Panc1 (cell line): ENCODE data around the gene ANO6.

Source experiments
- POLR2AphosphoS5 ChIP-seq: IDR thresholded peaks from 2 replicates; pipeline ENCODE4 v1.6.1; 2012; ENCODE audit warnings: mild to moderate bottlenecking, low read depth, low read length, moderate library complexity
- SIN3A ChIP-seq: IDR thresholded peaks from 2 replicates; pipeline ENCODE4 v1.6.1; 2012; ENCODE audit warnings: low read depth, mild to moderate bottlenecking, low read length, moderate library complexity, borderline replicate concordance; ENCODE audit not compliant: insufficient read depth
- TCF7L2 ChIP-seq: IDR thresholded peaks from 2 replicates; pipeline ENCODE4 v1.6.1; 2011; ENCODE audit warnings: mild to moderate bottlenecking, low read depth, low read length, inconsistent platforms
- TF ChIP-seq, protein P1 (sequence below), 2 experiments: IDR thresholded peaks; 2 replicates each; pipeline ENCODE4 v1.6.1; 2011 to 2012; ENCODE audit warnings: low read depth in 2 of 2, control low read depth in 1 of 2, low read length in 1 of 2, mild to moderate bottlenecking in 1 of 2, moderate library complexity in 1 of 2; ENCODE audit not compliant: insufficient read depth in 1 of 2
- TF ChIP-seq, protein P2 (sequence below): fragments of 450-650 bp; IDR thresholded peaks from 2 replicates; pipeline ENCODE4 v1.5.1; 2017; ENCODE audit warnings: mild to moderate bottlenecking

GRCh38 chr12:45356822-45357538, 141.1 kb downstream of the ANO6 start:
- TF ChIP-seq, protein P1, sequence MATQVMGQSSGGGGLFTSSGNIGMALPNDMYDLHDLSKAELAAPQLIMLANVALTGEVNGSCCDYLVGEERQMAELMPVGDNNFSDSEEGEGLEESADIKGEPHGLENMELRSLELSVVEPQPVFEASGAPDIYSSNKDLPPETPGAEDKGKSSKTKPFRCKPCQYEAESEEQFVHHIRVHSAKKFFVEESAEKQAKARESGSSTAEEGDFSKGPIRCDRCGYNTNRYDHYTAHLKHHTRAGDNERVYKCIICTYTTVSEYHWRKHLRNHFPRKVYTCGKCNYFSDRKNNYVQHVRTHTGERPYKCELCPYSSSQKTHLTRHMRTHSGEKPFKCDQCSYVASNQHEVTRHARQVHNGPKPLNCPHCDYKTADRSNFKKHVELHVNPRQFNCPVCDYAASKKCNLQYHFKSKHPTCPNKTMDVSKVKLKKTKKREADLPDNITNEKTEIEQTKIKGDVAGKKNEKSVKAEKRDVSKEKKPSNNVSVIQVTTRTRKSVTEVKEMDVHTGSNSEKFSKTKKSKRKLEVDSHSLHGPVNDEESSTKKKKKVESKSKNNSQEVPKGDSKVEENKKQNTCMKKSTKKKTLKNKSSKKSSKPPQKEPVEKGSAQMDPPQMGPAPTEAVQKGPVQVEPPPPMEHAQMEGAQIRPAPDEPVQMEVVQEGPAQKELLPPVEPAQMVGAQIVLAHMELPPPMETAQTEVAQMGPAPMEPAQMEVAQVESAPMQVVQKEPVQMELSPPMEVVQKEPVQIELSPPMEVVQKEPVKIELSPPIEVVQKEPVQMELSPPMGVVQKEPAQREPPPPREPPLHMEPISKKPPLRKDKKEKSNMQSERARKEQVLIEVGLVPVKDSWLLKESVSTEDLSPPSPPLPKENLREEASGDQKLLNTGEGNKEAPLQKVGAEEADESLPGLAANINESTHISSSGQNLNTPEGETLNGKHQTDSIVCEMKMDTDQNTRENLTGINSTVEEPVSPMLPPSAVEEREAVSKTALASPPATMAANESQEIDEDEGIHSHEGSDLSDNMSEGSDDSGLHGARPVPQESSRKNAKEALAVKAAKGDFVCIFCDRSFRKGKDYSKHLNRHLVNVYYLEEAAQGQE (IDR thresholded peaks at IDR 0.05; ENCODE audit: insufficient read depth in 1 of 2, low read depth in 2 of 2, low read length in 1 of 2) = no peak
- TF ChIP-seq, protein P2, sequence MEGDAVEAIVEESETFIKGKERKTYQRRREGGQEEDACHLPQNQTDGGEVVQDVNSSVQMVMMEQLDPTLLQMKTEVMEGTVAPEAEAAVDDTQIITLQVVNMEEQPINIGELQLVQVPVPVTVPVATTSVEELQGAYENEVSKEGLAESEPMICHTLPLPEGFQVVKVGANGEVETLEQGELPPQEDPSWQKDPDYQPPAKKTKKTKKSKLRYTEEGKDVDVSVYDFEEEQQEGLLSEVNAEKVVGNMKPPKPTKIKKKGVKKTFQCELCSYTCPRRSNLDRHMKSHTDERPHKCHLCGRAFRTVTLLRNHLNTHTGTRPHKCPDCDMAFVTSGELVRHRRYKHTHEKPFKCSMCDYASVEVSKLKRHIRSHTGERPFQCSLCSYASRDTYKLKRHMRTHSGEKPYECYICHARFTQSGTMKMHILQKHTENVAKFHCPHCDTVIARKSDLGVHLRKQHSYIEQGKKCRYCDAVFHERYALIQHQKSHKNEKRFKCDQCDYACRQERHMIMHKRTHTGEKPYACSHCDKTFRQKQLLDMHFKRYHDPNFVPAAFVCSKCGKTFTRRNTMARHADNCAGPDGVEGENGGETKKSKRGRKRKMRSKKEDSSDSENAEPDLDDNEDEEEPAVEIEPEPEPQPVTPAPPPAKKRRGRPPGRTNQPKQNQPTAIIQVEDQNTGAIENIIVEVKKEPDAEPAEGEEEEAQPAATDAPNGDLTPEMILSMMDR = no peak
- TF ChIP-seq POLR2AphosphoS5 = no peak
- no peak for TF ChIP-seq SIN3A
- no peak for TF ChIP-seq TCF7L2
